Endothelial cell (in vitro differentiated cells): ENCODE results near the gene SDHD. TPM values are rescaled to one million over a fixed set of nuclear protein-coding genes. Genes with fewer than 3 reads are reported as not detected.

Experiments used
- DNase-seq: peaks from one replicate; pipeline ENCODE4 v3.0.0; 2021; ENCODE audit warnings: low spot score
- H3K27ac Mint-ChIP-seq: one replicate; pipeline ENCODE4 v1.8.0; 2021; ENCODE audit warnings: mixed read lengths, inconsistent platforms; ENCODE audit not compliant: unreplicated experiment
- H3K27me3 Mint-ChIP-seq: one replicate; pipeline ENCODE4 v1.8.0; 2021; ENCODE audit warnings: mild to moderate bottlenecking, moderate library complexity, mixed read lengths, inconsistent platforms; ENCODE audit not compliant: unreplicated experiment
- H3K36me3 Mint-ChIP-seq: one replicate; pipeline ENCODE4 v1.8.0; 2021; ENCODE audit warnings: mild to moderate bottlenecking, low read depth, mixed read lengths, inconsistent platforms; ENCODE audit not compliant: unreplicated experiment
- H3K4me1 Mint-ChIP-seq: one replicate; pipeline ENCODE4 v1.8.0; 2021; ENCODE audit warnings: mild to moderate bottlenecking, mixed read lengths, inconsistent platforms; ENCODE audit not compliant: unreplicated experiment
- H3K4me3 Mint-ChIP-seq: one replicate; pipeline ENCODE4 v1.8.0; 2021; ENCODE audit warnings: mild to moderate bottlenecking, mixed read lengths, inconsistent platforms; ENCODE audit not compliant: unreplicated experiment
- H3K9me3 Mint-ChIP-seq: one replicate; pipeline ENCODE4 v1.8.0; 2021; ENCODE audit warnings: mixed read lengths, inconsistent platforms; ENCODE audit not compliant: unreplicated experiment
- total RNA-seq: library from RNA; stranded (reverse); fragmentation: NEBNext Ultra II Directional; extraction: Animal tissue kit (Norgen Biotek cat#: 25700); gene quantifications from one replicate; pipeline ENCODE4 v1.2.1, GENCODE V29; 2021; ENCODE audit not compliant: unreplicated experiment
- TF ChIP-seq, protein P1 (sequence below): fragments of 200-600 bp; sonication (generic); IDR thresholded peaks from one replicate; pipeline ENCODE4 v1.5.0; 2021; ENCODE audit warnings: antibody characterized with exemption; ENCODE audit not compliant: unreplicated experiment

Gene SDHD
- total RNA-seq, 1 donor from 2014 or later, result 43.0 TPM

DNA sequence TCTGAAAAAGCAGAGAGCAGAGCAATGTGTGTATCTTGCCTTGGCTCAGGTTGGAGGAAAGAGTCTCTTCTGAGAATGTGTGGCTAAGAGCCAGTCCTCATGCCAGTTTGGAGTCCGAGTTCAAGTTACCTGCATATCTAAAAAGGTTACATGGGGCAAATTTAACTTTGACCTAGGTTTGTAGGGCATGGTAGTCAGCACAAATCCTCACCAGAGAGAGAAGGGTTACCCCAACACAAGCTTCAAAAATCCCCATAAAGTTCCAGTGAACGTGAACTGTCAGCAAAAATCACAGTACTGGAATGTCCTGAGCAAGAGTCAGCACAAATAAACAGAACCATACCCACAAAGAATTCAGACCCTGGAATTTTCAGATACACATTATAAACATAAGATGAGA is 13.8 kb downstream of the SDHD start:
- TF ChIP-seq, protein P1, sequence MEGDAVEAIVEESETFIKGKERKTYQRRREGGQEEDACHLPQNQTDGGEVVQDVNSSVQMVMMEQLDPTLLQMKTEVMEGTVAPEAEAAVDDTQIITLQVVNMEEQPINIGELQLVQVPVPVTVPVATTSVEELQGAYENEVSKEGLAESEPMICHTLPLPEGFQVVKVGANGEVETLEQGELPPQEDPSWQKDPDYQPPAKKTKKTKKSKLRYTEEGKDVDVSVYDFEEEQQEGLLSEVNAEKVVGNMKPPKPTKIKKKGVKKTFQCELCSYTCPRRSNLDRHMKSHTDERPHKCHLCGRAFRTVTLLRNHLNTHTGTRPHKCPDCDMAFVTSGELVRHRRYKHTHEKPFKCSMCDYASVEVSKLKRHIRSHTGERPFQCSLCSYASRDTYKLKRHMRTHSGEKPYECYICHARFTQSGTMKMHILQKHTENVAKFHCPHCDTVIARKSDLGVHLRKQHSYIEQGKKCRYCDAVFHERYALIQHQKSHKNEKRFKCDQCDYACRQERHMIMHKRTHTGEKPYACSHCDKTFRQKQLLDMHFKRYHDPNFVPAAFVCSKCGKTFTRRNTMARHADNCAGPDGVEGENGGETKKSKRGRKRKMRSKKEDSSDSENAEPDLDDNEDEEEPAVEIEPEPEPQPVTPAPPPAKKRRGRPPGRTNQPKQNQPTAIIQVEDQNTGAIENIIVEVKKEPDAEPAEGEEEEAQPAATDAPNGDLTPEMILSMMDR, result no peak
- peaks cover 3% of the 10 kb centered on the region for H3K27me3 Mint-ChIP-seq
- no peak overlapping the region for H3K27ac Mint-ChIP-seq
- H3K4me3 Mint-ChIP-seq, result no peak overlapping the region
- H3K4me1 Mint-ChIP-seq, result no peaks in the 10 kb centered on the region
- H3K36me3 Mint-ChIP-seq, result peaks cover 3% of the 10 kb centered on the region
- DNase-seq, result no peak
- H3K9me3 Mint-ChIP-seq, result no peaks in the 10 kb centered on the region

GRCh38 chr11:112103446-112103845 is 16.8 kb downstream of the SDHD start:
- Mint-ChIP-seq H3K9me3 (no peaks in the 10 kb centered on the region), H3K4me3 (no peak overlapping the region), H3K27ac (no peak overlapping the region), H3K27me3 (no peaks in the 10 kb centered on the region), H3K4me1 (no peaks in the 10 kb centered on the region), H3K36me3 (no peaks in the 10 kb centered on the region)
- TF ChIP-seq, protein P1, result no peak
- DNase-seq, result no peak

GRCh38 chr11:112106070-112106469 is 19.4 kb downstream of the SDHD start:
- DNase-seq, result no peak
- no peaks in the 10 kb centered on the region for H3K27me3 Mint-ChIP-seq
- H3K4me1 Mint-ChIP-seq, result no peaks in the 10 kb centered on the region
- no peak overlapping the region for H3K4me3 Mint-ChIP-seq
- H3K27ac Mint-ChIP-seq, result no peak overlapping the region
- no peaks in the 10 kb centered on the region for H3K36me3 Mint-ChIP-seq
- TF ChIP-seq, protein P1, result no peak
- no peaks in the 10 kb centered on the region for H3K9me3 Mint-ChIP-seq

DNA sequence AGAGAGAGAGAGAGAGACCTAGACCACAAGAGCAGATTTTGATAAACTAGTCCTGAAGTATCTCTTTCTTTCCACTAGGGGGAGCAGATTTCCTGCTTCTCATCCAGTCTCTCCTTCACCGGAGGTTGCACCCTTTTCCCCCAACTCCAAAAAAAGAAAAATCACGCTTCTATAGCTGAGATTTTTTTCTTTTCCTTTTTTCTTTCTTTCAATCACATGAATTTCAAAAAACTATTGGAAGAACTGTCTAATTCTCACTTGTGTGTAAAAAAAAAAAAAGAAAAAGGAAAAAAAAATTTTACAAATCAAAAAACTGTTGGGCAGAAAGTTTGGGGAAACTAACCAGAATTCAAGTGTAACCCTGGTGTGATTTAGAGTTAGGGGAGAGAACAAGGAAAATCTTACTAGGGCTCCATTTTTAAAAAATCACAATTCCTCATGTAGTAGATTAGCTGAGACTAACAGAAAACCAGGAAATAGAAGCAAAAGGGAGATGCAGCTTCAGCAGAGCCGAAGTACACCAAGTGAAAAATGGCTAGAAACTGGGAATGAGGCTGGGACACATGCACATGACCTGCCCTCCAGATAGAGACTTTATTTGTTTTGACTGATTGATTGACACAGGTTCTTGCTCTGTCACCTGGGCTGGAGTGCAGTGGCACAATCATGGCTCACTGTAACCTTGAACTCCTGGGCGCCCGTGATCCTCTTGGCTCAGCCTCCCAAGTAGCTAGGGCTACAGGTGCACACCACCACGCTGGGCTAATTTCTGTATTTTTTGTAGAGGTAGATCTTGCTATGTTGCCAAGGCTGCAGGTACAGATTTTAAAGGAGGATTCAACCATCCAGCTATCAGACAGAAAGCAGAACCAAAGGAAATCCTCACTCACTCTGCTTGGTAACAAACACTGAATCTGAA is 27.1 kb downstream of the SDHD start:
- Mint-ChIP-seq H3K27me3 (no peaks in the 10 kb centered on the region), H3K4me3 (no peak overlapping the region), H3K4me1 (peaks cover 5% of the 10 kb centered on the region), H3K27ac (no peak overlapping the region), H3K36me3 (no peaks in the 10 kb centered on the region), H3K9me3 (no peaks in the 10 kb centered on the region)
- TF ChIP-seq, protein P1, result peak; percentile 73
- DNase-seq, result no peak

DNA sequence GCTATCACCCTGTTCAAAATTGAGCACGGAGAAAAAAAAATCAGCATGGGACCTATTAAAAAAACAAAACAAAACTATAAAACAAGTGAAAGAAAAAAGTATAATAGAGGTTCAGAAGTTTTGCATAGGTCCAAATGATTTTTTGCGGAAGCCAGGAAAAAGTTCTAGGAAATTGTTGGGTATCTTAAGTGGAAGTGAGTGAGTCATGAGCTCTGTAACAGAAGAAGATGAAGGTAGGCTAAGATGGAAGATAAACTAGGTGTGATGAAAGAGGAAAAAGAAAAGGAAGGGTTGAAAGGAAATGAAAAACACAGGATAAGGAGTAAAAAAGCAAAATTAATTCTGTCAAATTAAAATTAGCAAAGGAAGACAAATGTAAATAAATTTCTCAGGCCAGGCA is 27.8 kb downstream of the SDHD start:
- no peaks in the 10 kb centered on the region for H3K36me3 Mint-ChIP-seq
- no peaks in the 10 kb centered on the region for H3K27me3 Mint-ChIP-seq
- no peak overlapping the region for H3K27ac Mint-ChIP-seq
- no peak for DNase-seq
- H3K4me3 Mint-ChIP-seq, result no peak overlapping the region
- no peaks in the 10 kb centered on the region for H3K9me3 Mint-ChIP-seq
- TF ChIP-seq, protein P1, result no peak
- peaks cover 5% of the 10 kb centered on the region for H3K4me1 Mint-ChIP-seq
